Measurements from ENCODE around the gene DLK2.
A peak's percentile ranks its signal among the peaks of the same experiment; 100 is the strongest.

DLK2 gene

GRCh38 chr6:43477235-43478007 is 22.1 kb upstream of the DLK2 start, which contains the start of gene TJAP1:
TJAP1 (plus strand) TSS chr6:43477570; CDS start chr6:43499002, 21,432 bp downstream.
- TF ChIP-seq CTCF (IDR thresholded peaks at IDR 0.05; ENCODE audit: low read depth, low read length), result no peak
- DNase-seq, result peak; percentile 99

GRCh38 chr6:43476746-43477145 is 21.4 kb upstream of the DLK2 start:
- Histone ChIP-seq H3K4me3 (ENCODE audit: low read depth, low read length) (peak overlapping the region; percentile 50), H3K27ac (peak overlapping the region; percentile 83)
- no peak for DNase-seq

More at GRCh38 chr6:43477235-43478007, 22.1 kb upstream of the DLK2 start, which contains the start of gene TJAP1:
- Histone ChIP-seq H3K9me3 (ENCODE audit: severe bottlenecking) (no peaks in the 10 kb centered on the region), H3K27ac (peak within 1 kb of the TSS; percentile 83), H3K4me3 (ENCODE audit: low read depth, low read length) (peak within 1 kb of the TSS; percentile 50), H3K36me3 (peaks cover 35% of the 10 kb centered on the region), H3K27me3 (ENCODE audit: insufficient read depth, low read depth, severe bottlenecking) (no peaks in the 10 kb centered on the region)

DNA sequence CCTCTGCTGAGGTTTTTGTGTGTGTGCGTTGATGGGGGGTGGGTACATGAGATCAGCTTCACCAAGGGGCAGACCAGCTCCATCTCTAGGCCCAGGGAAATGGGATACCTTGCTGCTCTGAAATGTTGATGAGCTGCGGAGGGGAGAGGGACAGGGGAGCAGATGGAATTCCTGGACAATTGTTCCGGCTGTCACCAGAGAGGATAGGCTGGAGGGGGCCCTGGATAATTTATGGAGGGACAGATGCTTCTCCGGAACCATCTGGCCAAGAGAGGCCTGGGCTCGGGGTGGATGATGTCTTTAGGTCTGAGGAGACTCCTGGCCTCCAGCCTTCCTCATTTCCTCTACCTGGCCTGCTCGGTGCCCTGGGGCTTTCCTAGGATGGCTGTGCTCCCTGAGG is 20.2 kb upstream of the DLK2 start:
- no peaks in the 10 kb centered on the region for H3K9me3 ChIP-seq (ENCODE audit: severe bottlenecking)
- no peak for TF ChIP-seq CTCF (IDR thresholded peaks at IDR 0.05; ENCODE audit: low read depth, low read length)
- DNase-seq, result peak; percentile 76
- no peaks in the 10 kb centered on the region for H3K27me3 ChIP-seq (ENCODE audit: insufficient read depth, low read depth, severe bottlenecking)
- H3K4me3 ChIP-seq (ENCODE audit: low read depth, low read length), result no peak overlapping the region
- peak overlapping the region; percentile 1 for H3K27ac ChIP-seq
- peaks cover 22% of the 10 kb centered on the region for H3K36me3 ChIP-seq

More at GRCh38 chr6:43476746-43477145, 21.4 kb upstream of the DLK2 start:
- no peaks in the 10 kb centered on the region for H3K9me3 ChIP-seq (ENCODE audit: severe bottlenecking)
- TF ChIP-seq CTCF (IDR thresholded peaks at IDR 0.05; ENCODE audit: low read depth, low read length), result no peak
- peaks cover 30% of the 10 kb centered on the region for H3K36me3 ChIP-seq
- no peaks in the 10 kb centered on the region for H3K27me3 ChIP-seq (ENCODE audit: insufficient read depth, low read depth, severe bottlenecking)

DNA sequence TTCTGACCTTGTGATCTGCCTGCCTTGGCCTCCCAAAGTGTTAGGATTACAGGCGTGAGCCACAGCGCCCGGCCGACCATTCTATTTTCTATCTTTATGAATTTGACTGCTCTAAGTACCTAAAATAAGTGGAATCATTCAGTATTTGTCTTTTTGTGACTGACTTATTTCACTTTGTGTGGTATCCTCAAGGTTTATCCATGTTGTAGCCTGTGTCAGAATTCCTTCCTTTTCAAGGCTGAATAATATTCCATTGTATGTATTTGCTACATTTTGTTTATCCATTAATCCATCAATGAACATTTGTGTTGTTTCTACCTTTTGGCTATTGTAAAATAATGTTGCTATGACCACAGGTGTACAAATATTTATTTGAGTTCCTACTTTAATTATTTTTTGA is 17.2 kb upstream of the DLK2 start:
- TF ChIP-seq CTCF (IDR thresholded peaks at IDR 0.05; ENCODE audit: low read depth, low read length), result no peak
- H3K27me3 ChIP-seq (ENCODE audit: insufficient read depth, low read depth, severe bottlenecking), result no peaks in the 10 kb centered on the region
- H3K4me3 ChIP-seq (ENCODE audit: low read depth, low read length), result no peak overlapping the region
- H3K9me3 ChIP-seq (ENCODE audit: severe bottlenecking), result no peaks in the 10 kb centered on the region
- H3K27ac ChIP-seq, result no peak overlapping the region
- DNase-seq, result no peak
- no peaks in the 10 kb centered on the region for H3K36me3 ChIP-seq

GRCh38 chr6:43471399-43471798 is 16.1 kb upstream of the DLK2 start:
- TF ChIP-seq CTCF (IDR thresholded peaks at IDR 0.05; ENCODE audit: low read depth, low read length), result no peak
- no peaks in the 10 kb centered on the region for H3K36me3 ChIP-seq
- no peak for DNase-seq
- no peaks in the 10 kb centered on the region for H3K27me3 ChIP-seq (ENCODE audit: insufficient read depth, low read depth, severe bottlenecking)
- no peaks in the 10 kb centered on the region for H3K9me3 ChIP-seq (ENCODE audit: severe bottlenecking)
- no peak overlapping the region for H3K4me3 ChIP-seq (ENCODE audit: low read depth, low read length)
- H3K27ac ChIP-seq, result no peak overlapping the region

Data from WERI-Rb-1 (cell line).